ENCODE data around the gene PRR22. TPM values are rescaled to one million over a fixed set of nuclear protein-coding genes. Genes with fewer than 3 reads are reported as not detected.
"Not testable (repeated sequence)": the region's sequence is repeated elsewhere in the genome, so short reads cannot be mapped to it uniquely, and the experiment has no call there.

PRR22 gene
- total RNA-seq, 4 donors from 2014 or later: 0.54 to 2.0 (median 1.2) TPM

DNA sequence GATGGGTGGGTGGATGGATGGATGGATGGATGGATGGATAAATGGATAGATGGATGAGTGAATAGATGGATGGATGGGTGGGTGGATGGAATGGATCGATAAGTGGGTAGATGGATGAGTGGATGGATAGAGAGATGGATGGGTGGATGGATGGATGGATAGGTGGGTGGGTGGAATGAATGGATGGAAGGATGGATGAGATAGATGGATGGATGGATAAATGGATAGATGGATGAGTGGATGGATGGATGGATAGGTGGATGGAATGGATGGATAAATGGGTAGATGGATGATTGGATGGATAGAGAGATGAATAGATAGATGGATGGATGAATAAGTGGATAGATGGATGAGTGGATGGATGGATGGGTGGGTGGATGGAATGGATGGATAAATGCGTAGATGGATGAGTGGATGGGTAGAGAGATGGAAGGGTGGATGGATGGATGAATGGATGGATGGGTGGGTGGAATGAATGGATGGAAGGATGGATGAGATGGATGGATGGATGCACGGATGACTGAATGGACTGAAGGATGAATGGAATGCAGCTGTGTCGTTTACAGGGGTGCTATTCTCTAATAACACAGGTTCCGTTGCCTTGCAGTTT lies 21.8 kb downstream of the PRR22 start:
- no peak overlapping the region for H3K4me3 ChIP-seq (replicated peaks in 1 of 3)
- H3K27me3 ChIP-seq: no peaks in the 10 kb centered on the region
- H3K27ac ChIP-seq: no peak overlapping the region
- intact Hi-C loops (cut with DNase I): no loop called here
- TF ChIP-seq POLR2A (IDR thresholded peaks at IDR 0.05): no peak
- TF ChIP-seq, protein P1, sequence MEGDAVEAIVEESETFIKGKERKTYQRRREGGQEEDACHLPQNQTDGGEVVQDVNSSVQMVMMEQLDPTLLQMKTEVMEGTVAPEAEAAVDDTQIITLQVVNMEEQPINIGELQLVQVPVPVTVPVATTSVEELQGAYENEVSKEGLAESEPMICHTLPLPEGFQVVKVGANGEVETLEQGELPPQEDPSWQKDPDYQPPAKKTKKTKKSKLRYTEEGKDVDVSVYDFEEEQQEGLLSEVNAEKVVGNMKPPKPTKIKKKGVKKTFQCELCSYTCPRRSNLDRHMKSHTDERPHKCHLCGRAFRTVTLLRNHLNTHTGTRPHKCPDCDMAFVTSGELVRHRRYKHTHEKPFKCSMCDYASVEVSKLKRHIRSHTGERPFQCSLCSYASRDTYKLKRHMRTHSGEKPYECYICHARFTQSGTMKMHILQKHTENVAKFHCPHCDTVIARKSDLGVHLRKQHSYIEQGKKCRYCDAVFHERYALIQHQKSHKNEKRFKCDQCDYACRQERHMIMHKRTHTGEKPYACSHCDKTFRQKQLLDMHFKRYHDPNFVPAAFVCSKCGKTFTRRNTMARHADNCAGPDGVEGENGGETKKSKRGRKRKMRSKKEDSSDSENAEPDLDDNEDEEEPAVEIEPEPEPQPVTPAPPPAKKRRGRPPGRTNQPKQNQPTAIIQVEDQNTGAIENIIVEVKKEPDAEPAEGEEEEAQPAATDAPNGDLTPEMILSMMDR (IDR thresholded peaks at IDR 0.05): no peak
- 88 to 89% methylated on average over 5 of the region's 5 CpGs for WGBS, 2 donors
- H3K9me3 ChIP-seq: no peaks in the 10 kb centered on the region
- no peak for DNase-seq
- H3K36me3 ChIP-seq: no peaks in the 10 kb centered on the region
- H3K4me1 ChIP-seq: no peaks in the 10 kb centered on the region

GRCh38 chr19:5753743-5754142 lies 30.8 kb downstream of the PRR22 start:
- TF ChIP-seq POLR2A (IDR thresholded peaks at IDR 0.05): no peak
- TF ChIP-seq, protein P1 (IDR thresholded peaks at IDR 0.05): no peak
- Histone ChIP-seq H3K36me3 (no peaks in the 10 kb centered on the region), H3K4me1 (no peaks in the 10 kb centered on the region), H3K9me3 (no peaks in the 10 kb centered on the region), H3K27me3 (no peaks in the 10 kb centered on the region), H3K4me3 (replicated peaks in 1 of 3) (no peak overlapping the region), H3K27ac (no peak overlapping the region)
- no peak for DNase-seq
- intact Hi-C loops (cut with DNase I): no loop called here
- 50 to 64% methylated on average over 6 of the region's 6 CpGs for WGBS, 2 donors

DNA sequence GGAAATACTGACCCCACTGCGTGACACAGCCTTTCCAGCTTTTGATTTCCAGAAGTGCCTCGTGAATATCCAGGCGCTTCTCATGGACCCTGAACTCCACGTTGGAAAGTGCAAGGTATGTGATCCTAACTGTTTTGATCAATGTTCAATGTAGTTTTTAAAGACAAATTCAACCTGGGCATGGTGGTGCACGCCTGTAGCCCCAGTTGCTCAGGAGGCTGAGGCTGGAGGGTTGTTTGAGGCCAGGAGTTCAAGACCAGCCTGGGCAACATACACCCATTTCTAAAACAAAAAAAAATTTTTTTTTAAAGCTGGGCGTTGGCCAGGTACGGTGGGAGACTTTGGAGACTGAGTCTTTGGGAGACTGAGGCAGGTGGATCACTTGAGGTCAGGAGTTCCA lies 32.8 kb downstream of the PRR22 start:
- 76 to 86% methylated on average over 7 of the region's 7 CpGs for WGBS, 2 donors
- intact Hi-C loops (cut with DNase I): no loop called here
- no peak for DNase-seq

GRCh38 chr19:5749505-5749904 lies 35.0 kb downstream of the PRR22 start:
- Histone ChIP-seq H3K27ac (no peak overlapping the region), H3K27me3 (no peaks in the 10 kb centered on the region), H3K4me1 (no peaks in the 10 kb centered on the region), H3K4me3 (replicated peaks in 1 of 3) (no peak overlapping the region), H3K36me3 (no peaks in the 10 kb centered on the region), H3K9me3 (no peaks in the 10 kb centered on the region)
- intact Hi-C loops (cut with DNase I): no loop called here
- TF ChIP-seq, protein P1 (IDR thresholded peaks at IDR 0.05): no peak
- no peak for TF ChIP-seq POLR2A (IDR thresholded peaks at IDR 0.05)
- DNase-seq: no peak
- WGBS, 2 donors: 86 to 87% methylated on average over 5 of the region's 5 CpGs

More for the DNA sequence above, 32.8 kb downstream of the PRR22 start:
- TF ChIP-seq POLR2A (IDR thresholded peaks at IDR 0.05): no peak
- TF ChIP-seq, protein P1 (IDR thresholded peaks at IDR 0.05): no peak
- no peak overlapping the region for H3K27ac ChIP-seq
- H3K4me1 ChIP-seq: no peaks in the 10 kb centered on the region
- no peak overlapping the region for H3K4me3 ChIP-seq (replicated peaks in 1 of 3)
- H3K9me3 ChIP-seq: no peaks in the 10 kb centered on the region
- no peaks in the 10 kb centered on the region for H3K27me3 ChIP-seq
- no peaks in the 10 kb centered on the region for H3K36me3 ChIP-seq

DNA sequence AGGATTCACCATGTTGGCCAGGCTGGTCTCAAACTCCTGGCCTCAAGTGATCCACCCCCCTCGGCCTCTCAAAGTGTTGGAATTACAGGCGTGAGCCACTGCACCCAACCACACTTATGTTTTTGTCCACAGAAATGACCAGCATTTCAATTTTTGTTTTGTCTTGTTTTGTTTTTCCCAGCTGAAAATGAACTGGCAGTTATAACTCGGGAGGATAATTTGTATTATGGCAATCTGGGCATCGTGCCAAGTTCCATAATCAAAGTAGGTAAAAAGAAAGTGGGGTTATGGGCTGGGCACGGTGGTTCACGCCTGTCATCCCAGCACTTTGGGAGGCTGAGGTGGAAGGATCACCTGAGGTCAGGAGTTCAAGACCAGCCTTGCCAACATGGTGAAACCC lies 35.6 kb downstream of the PRR22 start:
- H3K4me1 ChIP-seq; H3K36me3 ChIP-seq; intact Hi-C loops (cut with DNase I); H3K9me3 ChIP-seq; H3K4me3 ChIP-seq (replicated peaks in 1 of 3); DNase-seq; H3K27me3 ChIP-seq; H3K27ac ChIP-seq: not testable (repeated sequence)
- 50% methylated on average over 6 of the region's 6 CpGs for WGBS, 2 donors

- H3K27me3 ChIP-seq; H3K27ac ChIP-seq; H3K36me3 ChIP-seq; H3K9me3 ChIP-seq; DNase-seq; intact Hi-C loops (cut with DNase I); H3K4me1 ChIP-seq; H3K4me3 ChIP-seq (replicated peaks in 1 of 3): not testable (repeated sequence)
- WGBS, 2 donors: 85% methylated on average over 10 of the region's 10 CpGs
Observed at GRCh38 chr19:5744999-5745398, 39.5 kb downstream of the PRR22 start.
